Stimulated activated CD8-positive, alpha-beta memory T cell treated with anti-CD3 and anti-CD28 coated beads, Interleukin-12 subunit alpha, Interleukin-12 subunit beta, amount 100 ng/mL, for 24 hours (primary cell): Measurements from ENCODE around the gene ARHGAP28.

Experiments
- DNase-seq: peaks from one replicate; pipeline ENCODE4 v3.0.0-alpha.2; 2020; ENCODE audit errors: extremely low read depth

ARHGAP28 gene

GRCh38 chr18:6959110-6959509, 229.6 kb downstream of the ARHGAP28 start:
- no peak for DNase-seq

DNA sequence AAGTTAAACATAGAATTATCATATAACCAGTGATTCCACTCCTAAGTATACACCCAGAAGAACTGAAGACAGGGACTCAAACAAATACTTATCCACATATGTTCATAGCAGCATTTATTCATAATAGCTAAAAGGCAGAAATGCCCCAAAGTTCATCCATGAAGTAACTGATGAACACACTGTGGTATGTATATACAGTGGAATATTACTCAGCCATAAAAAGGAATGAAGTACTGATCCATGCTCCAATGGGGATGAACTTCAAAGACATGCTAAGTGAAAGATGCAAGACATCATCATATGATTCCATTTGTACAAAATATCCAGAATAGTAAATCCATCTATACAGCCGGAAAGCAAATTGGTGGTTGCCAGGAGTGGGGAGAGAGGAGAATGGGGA, 230.6 kb downstream of the ARHGAP28 start:
- no peak for DNase-seq

GRCh38 chr18:6960656-6961055, 231.1 kb downstream of the ARHGAP28 start:
- DNase-seq, result no peak

DNA sequence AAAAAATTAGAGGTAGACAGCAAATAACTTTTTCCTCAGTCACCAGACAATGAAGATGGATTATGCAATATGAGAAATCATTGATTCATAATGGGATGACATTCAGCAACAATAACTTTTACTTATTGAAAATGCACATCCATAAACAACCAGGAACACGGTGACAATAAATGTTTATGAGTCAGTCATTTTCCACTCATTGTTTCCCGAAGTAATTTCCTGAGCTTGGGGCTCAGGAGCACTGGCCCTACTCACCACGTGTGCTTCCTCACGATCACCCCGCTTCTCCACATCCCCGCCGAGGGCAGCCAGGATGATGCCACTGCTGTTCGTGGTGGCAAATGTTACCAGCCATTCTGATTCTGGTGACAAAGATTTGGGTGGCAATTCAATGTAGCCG, 231.8 kb downstream of the ARHGAP28 start:
- no peak for DNase-seq

DNA sequence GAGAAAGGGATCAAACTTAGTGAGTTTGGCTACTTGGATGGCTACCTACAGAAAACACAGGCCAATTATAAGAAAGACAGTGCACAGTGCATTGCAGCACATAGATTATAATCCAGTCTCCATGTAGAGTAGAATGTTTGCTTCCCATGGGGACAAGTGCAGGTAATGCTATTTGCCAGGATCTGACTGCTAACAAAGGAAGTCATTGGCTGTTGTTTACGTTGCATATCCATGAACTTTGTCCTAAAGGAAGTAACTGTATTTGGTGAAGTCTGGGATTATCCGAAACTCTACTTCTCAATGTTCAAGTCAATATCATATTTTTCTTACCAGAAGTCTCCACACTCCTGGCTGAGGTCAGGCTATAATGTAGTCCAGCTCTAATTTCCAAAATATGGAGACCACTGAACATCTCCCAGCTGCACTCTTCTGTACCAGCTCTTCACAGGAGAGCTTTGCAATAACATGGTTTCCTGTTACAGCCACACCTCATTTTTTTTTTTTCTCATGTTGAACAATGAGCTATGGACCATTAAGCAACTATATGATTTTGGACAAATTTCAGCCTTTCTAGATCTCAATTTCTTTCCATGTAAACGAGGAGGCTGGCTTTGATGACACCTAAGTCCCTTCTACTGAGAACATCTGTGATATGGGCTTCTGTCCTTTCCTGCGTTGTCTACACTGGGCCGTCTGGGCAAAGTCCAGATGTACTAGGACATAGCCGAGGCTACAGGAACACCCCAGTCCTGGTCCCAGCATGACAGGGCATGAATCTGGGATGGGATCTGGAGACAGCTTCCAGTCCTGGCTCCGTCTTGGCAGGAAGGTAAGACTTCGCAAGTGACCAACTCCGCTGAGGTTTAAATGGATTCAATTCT, 233.3 kb downstream of the ARHGAP28 start:
- no peak for DNase-seq

GRCh38 chr18:6963452-6964097, 234.1 kb downstream of the ARHGAP28 start:
- DNase-seq, result no peak
